ENCODE measurements around the gene RCOR2. TPM values are rescaled to one million over a fixed set of nuclear protein-coding genes. Genes with fewer than 3 reads are reported as not detected.

The RCOR2 gene
- total and polyA plus RNA-seq, 2 of the 13 experiments (the other 11 are each of a cell fraction or from before 2014, with no cell fraction given): 8.3 to 8.5 TPM

GRCh38 chr11:63938479-63939396 lies 21.8 kb upstream of the RCOR2 start, which contains the start of gene NAA40 (continued):
- peak; percentile 92 for TF ChIP-seq GATAD1 (CRISPR knock-in tag; IDR thresholded peaks at IDR 0.05)
- peak; percentile 61 for TF ChIP-seq RBFOX2 (IDR thresholded peaks at IDR 0.05; ENCODE audit: low read depth, low read length)
- TF ChIP-seq MYC (CRISPR knock-in tag; IDR thresholded peaks at IDR 0.05; ENCODE audit: borderline replicate concordance): peak; percentile 77; the same call in 1 of the 2 replicates
- no peak for TF ChIP-seq EZH2 (conservative IDR thresholded peaks at IDR 0.05; ENCODE audit: low read depth, low read length)
- TF ChIP-seq SP4 (CRISPR knock-in tag; IDR thresholded peaks at IDR 0.05): peak; percentile 95
- no peak for TF ChIP-seq ZNF678 (CRISPR knock-in tag; IDR thresholded peaks at IDR 0.05)
- no peak for TF ChIP-seq ZNF235 (CRISPR knock-in tag; IDR thresholded peaks at IDR 0.05; ENCODE audit: borderline replicate concordance)
- peak; percentile 79 for TF ChIP-seq CREM (IDR thresholded peaks at IDR 0.05)
- peak; percentile 83 for TF ChIP-seq CREM (CRISPR knock-in tag; IDR thresholded peaks at IDR 0.05)
- TF ChIP-seq ZC3H4 (CRISPR knock-in tag; IDR thresholded peaks at IDR 0.05; ENCODE audit: borderline replicate concordance): no peak
- TF ChIP-seq HNF1A (IDR thresholded peaks at IDR 0.05; ENCODE audit: low read depth): no peak
- 0 out of 2 replicates have a peak, but pooled peaks have one; percentile 42 for TF ChIP-seq HNF1A (CRISPR knock-in tag; IDR thresholded peaks at IDR 0.05; ENCODE audit: borderline replicate concordance)
- TF ChIP-seq UBTF (CRISPR knock-in tag; IDR thresholded peaks at IDR 0.05): peak; percentile 63; the same call in 1 of the 2 replicates
- 0 out of 2 replicates have a peak, but pooled peaks have one; percentile 15 for TF ChIP-seq ZNF121 (CRISPR knock-in tag; IDR thresholded peaks at IDR 0.05)
- TF ChIP-seq ZNF607 (CRISPR knock-in tag; IDR thresholded peaks at IDR 0.05; ENCODE audit: borderline replicate concordance): no peak
- TF ChIP-seq ZNF589 (CRISPR knock-in tag; conservative IDR thresholded peaks at IDR 0.05): no peak
- no peak; the same call in 1 of the 2 replicates for TF ChIP-seq MEIS2 (CRISPR knock-in tag; IDR thresholded peaks at IDR 0.05)
- TF ChIP-seq PRDM10 (CRISPR knock-in tag; IDR thresholded peaks at IDR 0.05; ENCODE audit: low read depth): no peak
- TF ChIP-seq ELF4 (CRISPR knock-in tag; IDR thresholded peaks at IDR 0.05; ENCODE audit: borderline replicate concordance): no peak

Data from HepG2 (cell line).